GM12873 (cell line): ENCODE data around the gene HSD11B1.

Source experiments
- TF ChIP-seq, protein P1 (sequence below): IDR thresholded peaks from 2 replicates; pipeline ENCODE4 v1.5.1; 2012; ENCODE audit warnings: low read depth, mild to moderate bottlenecking, moderate library complexity, low read length, control low read depth; ENCODE audit not compliant: insufficient read depth; ENCODE audit errors: missing control alignments

HSD11B1 gene

DNA sequence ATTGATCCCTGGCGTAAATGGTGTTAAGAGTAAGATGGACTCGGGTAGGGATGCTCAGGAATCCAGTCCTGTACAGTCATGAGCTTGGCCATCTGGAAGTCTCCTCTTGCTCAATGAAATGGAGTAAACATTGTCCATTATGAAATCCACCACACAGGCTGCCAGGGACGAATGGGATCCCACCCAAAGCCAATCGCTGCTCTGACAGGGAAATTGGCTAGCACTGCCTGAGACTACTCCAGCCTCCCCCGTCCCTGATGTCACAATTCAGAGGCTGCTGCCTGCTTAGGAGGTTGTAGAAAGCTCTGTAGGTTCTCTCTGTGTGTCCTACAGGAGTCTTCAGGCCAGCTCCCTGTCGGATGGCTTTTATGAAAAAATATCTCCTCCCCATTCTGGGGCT lies at the start of gene HSD11B1:
HSD11B1 (plus strand) TSS at position 263 of the 400 bp plus-strand sequence; CDS start at position 360, 97 bp downstream.
- TF ChIP-seq, protein P1, sequence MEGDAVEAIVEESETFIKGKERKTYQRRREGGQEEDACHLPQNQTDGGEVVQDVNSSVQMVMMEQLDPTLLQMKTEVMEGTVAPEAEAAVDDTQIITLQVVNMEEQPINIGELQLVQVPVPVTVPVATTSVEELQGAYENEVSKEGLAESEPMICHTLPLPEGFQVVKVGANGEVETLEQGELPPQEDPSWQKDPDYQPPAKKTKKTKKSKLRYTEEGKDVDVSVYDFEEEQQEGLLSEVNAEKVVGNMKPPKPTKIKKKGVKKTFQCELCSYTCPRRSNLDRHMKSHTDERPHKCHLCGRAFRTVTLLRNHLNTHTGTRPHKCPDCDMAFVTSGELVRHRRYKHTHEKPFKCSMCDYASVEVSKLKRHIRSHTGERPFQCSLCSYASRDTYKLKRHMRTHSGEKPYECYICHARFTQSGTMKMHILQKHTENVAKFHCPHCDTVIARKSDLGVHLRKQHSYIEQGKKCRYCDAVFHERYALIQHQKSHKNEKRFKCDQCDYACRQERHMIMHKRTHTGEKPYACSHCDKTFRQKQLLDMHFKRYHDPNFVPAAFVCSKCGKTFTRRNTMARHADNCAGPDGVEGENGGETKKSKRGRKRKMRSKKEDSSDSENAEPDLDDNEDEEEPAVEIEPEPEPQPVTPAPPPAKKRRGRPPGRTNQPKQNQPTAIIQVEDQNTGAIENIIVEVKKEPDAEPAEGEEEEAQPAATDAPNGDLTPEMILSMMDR, result no peak

DNA sequence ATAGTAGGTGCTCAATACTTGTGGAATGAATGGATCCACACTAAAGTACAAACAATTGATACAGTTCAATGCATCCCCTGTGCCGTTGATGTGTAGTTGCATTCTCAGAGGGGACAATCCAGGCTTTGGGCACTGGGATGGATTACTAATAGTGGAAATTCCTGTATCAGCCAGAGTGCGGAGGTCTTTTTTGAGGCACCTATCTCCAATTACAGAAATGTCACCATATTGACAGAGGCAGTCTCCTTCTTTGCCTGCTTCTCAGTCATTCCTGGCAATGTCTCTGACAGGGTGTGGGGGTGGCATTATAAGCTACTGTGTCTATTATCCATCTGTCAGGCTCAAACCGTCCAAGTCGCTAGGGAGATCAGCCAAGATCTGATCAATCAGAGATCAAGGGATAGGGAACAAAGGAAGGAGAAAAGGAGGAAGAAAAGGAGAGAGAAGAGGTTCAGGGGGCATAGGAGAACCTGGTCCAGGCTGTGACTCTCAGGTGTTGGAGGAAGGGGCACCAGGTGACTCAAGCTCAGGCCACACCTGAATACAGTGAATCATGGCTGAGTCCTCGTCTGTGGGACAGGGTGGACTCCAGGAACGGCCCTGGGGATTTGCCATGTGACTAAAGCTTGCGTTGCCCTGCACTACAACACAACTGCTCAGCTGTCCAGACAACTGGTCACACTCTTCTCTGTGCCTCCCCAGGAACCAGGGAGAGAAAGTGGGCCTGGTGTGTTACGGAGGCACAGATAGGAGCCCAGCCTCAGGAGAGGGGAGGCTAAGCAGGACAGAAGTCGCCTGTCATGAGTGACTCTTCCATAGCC lies 49.0 kb upstream of the HSD11B1 start:
- TF ChIP-seq, protein P1, result no peak

DNA sequence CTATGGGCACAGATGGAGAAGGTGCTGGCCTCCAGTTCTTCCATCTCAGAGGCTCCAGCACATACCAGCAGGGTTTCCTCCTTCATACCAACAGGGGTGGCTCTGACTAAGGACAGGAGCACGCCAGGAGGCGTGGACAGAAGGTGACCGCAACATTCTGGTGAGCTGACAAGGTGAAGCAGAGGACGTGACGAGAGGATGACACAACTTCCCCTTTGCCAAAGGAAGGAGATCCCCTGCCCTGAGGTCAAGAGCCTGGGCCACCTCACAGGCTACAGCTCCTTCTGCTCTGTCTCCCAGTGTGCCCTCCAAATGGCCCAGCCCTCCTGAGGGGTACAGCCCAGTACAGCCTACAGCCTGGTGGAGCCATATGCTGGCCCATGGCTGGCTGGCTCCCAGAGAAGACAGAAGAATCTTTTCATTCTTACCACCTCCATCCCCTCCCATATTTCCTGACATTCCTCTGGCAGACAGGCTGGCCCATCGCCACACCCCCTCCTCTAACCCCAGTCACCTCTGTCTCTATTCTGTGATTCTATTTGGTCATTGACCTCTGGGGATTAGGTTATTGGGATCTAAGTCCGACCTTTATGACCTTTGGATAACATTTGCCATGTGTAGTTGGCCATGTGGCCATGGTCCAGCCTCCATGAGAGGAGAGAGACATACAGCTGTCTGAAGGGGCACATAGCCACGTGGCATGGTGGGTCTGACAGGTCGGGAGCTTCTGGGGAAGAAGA lies 47.3 kb upstream of the HSD11B1 start:
- TF ChIP-seq, protein P1, result no peak

- TF ChIP-seq, protein P1, result no peak
Measured at GRCh38 chr1:209657918-209658317, 46.7 kb upstream of the HSD11B1 start.

- TF ChIP-seq, protein P1, result no peak
Measured at GRCh38 chr1:209659909-209660308, 44.7 kb upstream of the HSD11B1 start.

GRCh38 chr1:209661071-209661470 lies 43.6 kb upstream of the HSD11B1 start:
- TF ChIP-seq, protein P1, result no peak

DNA sequence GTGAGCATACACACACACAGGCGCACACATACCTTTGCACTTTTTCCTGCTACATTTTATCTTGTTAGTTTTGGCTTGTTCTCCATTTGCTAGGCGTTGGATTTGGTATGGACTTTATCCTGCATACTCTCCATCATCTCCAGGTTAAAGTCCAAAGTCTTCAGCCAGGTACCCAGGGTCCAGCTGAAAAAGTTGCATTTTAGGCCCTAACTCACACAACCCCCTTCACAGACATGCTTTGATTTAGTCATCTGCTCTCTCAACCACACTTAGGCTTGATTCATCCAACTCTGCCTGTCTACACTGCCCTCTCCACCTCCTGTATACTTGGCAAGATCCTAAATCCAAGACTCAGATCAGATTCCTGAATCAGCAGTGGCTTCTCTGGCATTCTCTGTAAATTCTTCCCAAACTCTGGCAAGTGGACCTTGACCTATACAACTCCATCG lies 41.7 kb upstream of the HSD11B1 start:
- TF ChIP-seq, protein P1, result no peak
